HCT116 (cell line): ENCODE data around the gene ACER1. TPM values are rescaled to one million over a fixed set of nuclear protein-coding genes. Genes with fewer than 3 reads are reported as not detected.

Experiments
- ATAC-seq: fragments of 200-7000 bp; cut with Tn5 transposase; 2 replicates; pipeline ENCODE4 v1.9.1; 2020; ENCODE audit warnings: mild to moderate bottlenecking, moderate library complexity
- BruUV-seq: library from RNA; stranded (reverse); fragments of 400-500 nt; replicated peaks from 2 replicates; lab custom pipeline; 2021; lab: Mats Ljungman, UMichigan
- CTCF ChIA-PET: fragments of 300-600 bp; sonication (Branson Sonifier 250); formaldehyde crosslinking; loops from one replicate; lab custom pipeline; 2021; ENCODE audit warnings: antibody characterized with exemption; lab: Charles Lee
- POLR2A ChIA-PET: fragments of 300-600, 350-600 bp; sonication (Branson Sonifier 250); formaldehyde crosslinking; loops from one replicate; lab custom pipeline; 2021; ENCODE audit warnings: antibody characterized with exemption; lab: Charles Lee
- RAD21 ChIA-PET, 2 experiments: fragments of 300-600 bp; sonication (Branson Sonifier 250); formaldehyde crosslinking; loops; one replicate each; lab custom pipeline; 2023; ENCODE audit warnings: low total read pairs in 2 of 2; ENCODE audit not compliant: uncharacterized antibody in 2 of 2, unreplicated experiment in 2 of 2, low non-redundant PET in 1 of 2; lab: Charles Lee
- DNase-seq: peaks from one replicate; pipeline ENCODE4 v3.0.0-alpha.2; 2010; ENCODE audit warnings: low read depth, low spot score
- H2AFZ ChIP-seq: fragments of 200-600 bp; shearing (Covaris generic), sonication (generic); 2 replicates; pipeline ENCODE4 v1.6.1; 2017; ENCODE audit warnings: low read depth, mixed run types, mixed read lengths, antibody characterized with exemption, low read length; ENCODE audit not compliant: poor library complexity, severe bottlenecking
- H3K27ac ChIP-seq: 2 replicates; pipeline ENCODE4 v1.5.1; 2012; ENCODE audit warnings: low read depth, low read length
- H3K27me3 ChIP-seq: fragments of 200-600 bp; sonication (generic); 2 replicates; pipeline ENCODE4 v1.6.1; 2016; ENCODE audit warnings: mixed run types, low read length, mixed read lengths; ENCODE audit not compliant: insufficient read depth
- H3K36me3 ChIP-seq, 2 experiments: fragments of 200-500 bp in 1 of 2; fragments of 200-600 bp in 1 of 2; sonication (Bioruptor generic) in 1 of 2; sonication (generic) in 1 of 2; 2 replicates each; pipeline versions ENCODE4 v1.5.1 to v1.6.1; 2014 to 2016; ENCODE audit warnings: low read length in 2 of 2, inconsistent platforms in 1 of 2, mixed read lengths in 1 of 2, mixed run types in 1 of 2; ENCODE audit not compliant: insufficient read depth in 2 of 2, control insufficient read depth in 1 of 2
- H3K4me1 ChIP-seq, 2 experiments: fragments of 200-600 bp in 1 of 2; sonication (generic) in 1 of 2; 2 replicates each; pipeline versions ENCODE4 v1.5.1 to v1.6.1; 2012 to 2017; ENCODE audit warnings: low read length in 2 of 2, inconsistent platforms in 1 of 2, mild to moderate bottlenecking in 1 of 2, mixed read lengths in 1 of 2, mixed run types in 1 of 2, moderate library complexity in 1 of 2; ENCODE audit not compliant: insufficient read depth in 2 of 2, control insufficient read depth in 1 of 2
- H3K4me2 ChIP-seq: fragments of 200-600 bp; sonication (generic); 2 replicates; pipeline ENCODE4 v1.6.1; 2017; ENCODE audit warnings: mixed run types, low read length, mixed read lengths
- H3K4me3 ChIP-seq, 2 experiments: fragments of 200-600 bp in 1 of 2; sonication (generic) in 1 of 2; replicated peaks in 1 of 2; 2 replicates each; pipeline ENCODE4 v1.5.1; 2011 to 2016; ENCODE audit warnings: low read length in 2 of 2, control low read depth in 1 of 2, low read depth in 1 of 2, mild to moderate bottlenecking in 1 of 2, mixed read lengths in 1 of 2, mixed run types in 1 of 2
- H3K79me2 ChIP-seq: fragments of 200-600 bp; sonication (generic); 2 replicates; pipeline ENCODE4 v1.6.1; 2017; ENCODE audit warnings: mild to moderate bottlenecking, mixed run types, low read length, moderate library complexity, mixed read lengths; ENCODE audit not compliant: insufficient read depth
- H3K9ac ChIP-seq: fragments of 200-600 bp; sonication (generic); 2 replicates; pipeline ENCODE4 v1.6.1; 2016; ENCODE audit warnings: low read length, mixed read lengths
- H3K9me2 ChIP-seq: fragments of 200-600 bp; sonication (generic), shearing (Covaris generic); 2 replicates; pipeline ENCODE4 v1.6.1; 2017; ENCODE audit warnings: mixed run types, mild to moderate bottlenecking, moderate library complexity; ENCODE audit not compliant: insufficient read depth
- H3K9me3 ChIP-seq, 2 experiments: fragments of 200-500 bp in 1 of 2; fragments of 200-600 bp in 1 of 2; sonication (Bioruptor generic) in 1 of 2; sonication (generic) in 1 of 2; 2 replicates each; pipeline ENCODE4 v1.6.1; 2014 to 2017; ENCODE audit warnings: low read length in 2 of 2, mixed read lengths in 2 of 2, inconsistent platforms in 1 of 2, low read depth in 1 of 2, mild to moderate bottlenecking in 1 of 2, mixed run types in 1 of 2, moderate library complexity in 1 of 2; ENCODE audit not compliant: control insufficient read depth in 1 of 2, insufficient read depth in 1 of 2
- H4K20me1 ChIP-seq: fragments of 200-600 bp; sonication (generic), shearing (Covaris generic); 2 replicates; pipeline ENCODE4 v1.6.1; 2017; ENCODE audit warnings: mixed run types, mild to moderate bottlenecking, moderate library complexity; ENCODE audit not compliant: insufficient read depth
- CEBPB ChIP-seq: IDR thresholded peaks from 2 replicates; pipeline ENCODE4 v1.6.1; 2012; ENCODE audit warnings: low read depth
- EGR1 ChIP-seq: IDR thresholded peaks from 2 replicates; pipeline ENCODE4 v1.6.1; 2012; ENCODE audit warnings: low read depth
- ELF1 ChIP-seq: IDR thresholded peaks from 2 replicates; pipeline ENCODE4 v1.6.1; 2012; ENCODE audit warnings: low read depth, borderline replicate concordance
- EZH2 ChIP-seq: fragments of 200-600 bp; sonication (generic); IDR thresholded peaks from 2 replicates; pipeline ENCODE4 v1.6.1; 2017; ENCODE audit warnings: antibody characterized with exemption, mixed run types
- JUND ChIP-seq: IDR thresholded peaks from 2 replicates; pipeline ENCODE4 v1.6.1; 2012
- POLR2AphosphoS5 ChIP-seq: IDR thresholded peaks from 2 replicates; pipeline ENCODE4 v1.6.1; 2011; ENCODE audit warnings: mild to moderate bottlenecking, low read depth, low read length, moderate library complexity
- SP1 ChIP-seq: IDR thresholded peaks from 2 replicates; pipeline ENCODE4 v1.6.1; 2012; ENCODE audit warnings: low read depth
- ZBTB33 ChIP-seq: IDR thresholded peaks from 2 replicates; pipeline ENCODE4 v1.6.1; 2011; ENCODE audit warnings: mild to moderate bottlenecking, low read length, moderate library complexity; ENCODE audit not compliant: insufficient replicate concordance; ENCODE audit errors: extremely low read depth
- intact Hi-C: fragments of 100-400 bp; cut with micrococcal nuclease; formaldehyde crosslinking; loops from 2 replicates; pipeline ENCODE4 v1.10.0; 2022
- total RNA-seq: library from RNA; stranded (reverse); gene quantifications from one replicate; pipeline ENCODE4 v1.2.1, GENCODE V29; 2021; ENCODE audit not compliant: unreplicated experiment
- TF ChIP-seq, protein P1 (sequence below): IDR thresholded peaks from 2 replicates; pipeline ENCODE4 v1.6.1; 2012; ENCODE audit warnings: low read depth
- TF ChIP-seq, protein P2 (sequence below): IDR thresholded peaks from 2 replicates; pipeline ENCODE4 v1.6.1; 2012

ACER1 gene
- total RNA-seq, 1 experiment from 2014 or later: not detected

DNA sequence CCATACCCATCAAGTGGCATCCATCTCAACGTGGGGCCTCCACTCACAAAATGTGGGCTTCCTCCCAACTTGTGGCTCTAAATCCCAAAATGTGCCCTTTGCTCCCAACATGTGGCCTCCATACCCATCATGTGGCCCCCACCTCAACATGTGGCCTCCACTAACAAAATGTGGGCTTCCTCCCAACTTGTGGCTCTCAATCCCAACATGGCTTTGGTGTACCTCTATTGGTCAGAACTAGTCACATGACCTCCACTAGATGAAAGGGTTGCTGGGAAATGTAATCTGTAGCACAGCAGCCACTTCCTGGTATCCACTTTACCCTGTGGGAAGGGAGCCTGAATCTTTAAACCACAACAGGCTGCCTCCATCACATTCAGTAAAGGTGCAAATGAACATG is 10.1 kb upstream of the ACER1 start:
- ChIA-PET RAD21 (no interaction called here), POLR2A (no interaction called here), CTCF (no interaction called here)
- Histone ChIP-seq H3K27me3 (no peaks in the 10 kb centered on the region), H3K36me3 (no peaks in the 10 kb centered on the region), H3K4me3 (no peak overlapping the region), H2AFZ (no peak overlapping the region), H3K9ac (no peak overlapping the region), H3K9me3 (no peaks in the 10 kb centered on the region; a peak in 1 of 4 replicates), H3K79me2 (no peaks in the 10 kb centered on the region), H3K9me2 (no peaks in the 10 kb centered on the region), H3K4me2 (no peak overlapping the region), H3K27ac (no peak overlapping the region), H3K4me1 (no peaks in the 10 kb centered on the region), H4K20me1 (no peaks in the 10 kb centered on the region)
- ATAC-seq (peak; percentile 59; the same call in 1 of the 2 replicates), DNase-seq (no peak)
- intact Hi-C loops: no loop called here
- no TSS peak for BruUV-seq
- TF ChIP-seq ZBTB33: no peak
- no peak for TF ChIP-seq SP1
- TF ChIP-seq, protein P1, sequence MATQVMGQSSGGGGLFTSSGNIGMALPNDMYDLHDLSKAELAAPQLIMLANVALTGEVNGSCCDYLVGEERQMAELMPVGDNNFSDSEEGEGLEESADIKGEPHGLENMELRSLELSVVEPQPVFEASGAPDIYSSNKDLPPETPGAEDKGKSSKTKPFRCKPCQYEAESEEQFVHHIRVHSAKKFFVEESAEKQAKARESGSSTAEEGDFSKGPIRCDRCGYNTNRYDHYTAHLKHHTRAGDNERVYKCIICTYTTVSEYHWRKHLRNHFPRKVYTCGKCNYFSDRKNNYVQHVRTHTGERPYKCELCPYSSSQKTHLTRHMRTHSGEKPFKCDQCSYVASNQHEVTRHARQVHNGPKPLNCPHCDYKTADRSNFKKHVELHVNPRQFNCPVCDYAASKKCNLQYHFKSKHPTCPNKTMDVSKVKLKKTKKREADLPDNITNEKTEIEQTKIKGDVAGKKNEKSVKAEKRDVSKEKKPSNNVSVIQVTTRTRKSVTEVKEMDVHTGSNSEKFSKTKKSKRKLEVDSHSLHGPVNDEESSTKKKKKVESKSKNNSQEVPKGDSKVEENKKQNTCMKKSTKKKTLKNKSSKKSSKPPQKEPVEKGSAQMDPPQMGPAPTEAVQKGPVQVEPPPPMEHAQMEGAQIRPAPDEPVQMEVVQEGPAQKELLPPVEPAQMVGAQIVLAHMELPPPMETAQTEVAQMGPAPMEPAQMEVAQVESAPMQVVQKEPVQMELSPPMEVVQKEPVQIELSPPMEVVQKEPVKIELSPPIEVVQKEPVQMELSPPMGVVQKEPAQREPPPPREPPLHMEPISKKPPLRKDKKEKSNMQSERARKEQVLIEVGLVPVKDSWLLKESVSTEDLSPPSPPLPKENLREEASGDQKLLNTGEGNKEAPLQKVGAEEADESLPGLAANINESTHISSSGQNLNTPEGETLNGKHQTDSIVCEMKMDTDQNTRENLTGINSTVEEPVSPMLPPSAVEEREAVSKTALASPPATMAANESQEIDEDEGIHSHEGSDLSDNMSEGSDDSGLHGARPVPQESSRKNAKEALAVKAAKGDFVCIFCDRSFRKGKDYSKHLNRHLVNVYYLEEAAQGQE: no peak
- no peak for TF ChIP-seq CEBPB
- TF ChIP-seq ELF1: no peak
- TF ChIP-seq JUND: no peak
- no peak for TF ChIP-seq EZH2
- TF ChIP-seq, protein P2, sequence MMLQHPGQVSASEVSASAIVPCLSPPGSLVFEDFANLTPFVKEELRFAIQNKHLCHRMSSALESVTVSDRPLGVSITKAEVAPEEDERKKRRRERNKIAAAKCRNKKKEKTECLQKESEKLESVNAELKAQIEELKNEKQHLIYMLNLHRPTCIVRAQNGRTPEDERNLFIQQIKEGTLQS: no peak
- TF ChIP-seq EGR1: no peak
- no peak for TF ChIP-seq POLR2AphosphoS5
